22Rv1 (cell line): ENCODE measurements around the gene RPS6KB2.

Experiments used
- H3K27ac ChIP-seq: fragments of 450-650 bp; 2 replicates; pipeline ENCODE4 v1.5.1; 2017
- ZFX ChIP-seq: fragments of 450-650 bp; IDR thresholded peaks from 2 replicates; pipeline ENCODE4 v1.6.1; 2017; ENCODE audit warnings: antibody characterized with exemption, borderline replicate concordance
- TF ChIP-seq, protein P1 (sequence below): fragments of 450-650 bp; IDR thresholded peaks from 2 replicates; pipeline ENCODE4 v1.5.1; 2017; ENCODE audit warnings: mild to moderate bottlenecking

Gene RPS6KB2

DNA sequence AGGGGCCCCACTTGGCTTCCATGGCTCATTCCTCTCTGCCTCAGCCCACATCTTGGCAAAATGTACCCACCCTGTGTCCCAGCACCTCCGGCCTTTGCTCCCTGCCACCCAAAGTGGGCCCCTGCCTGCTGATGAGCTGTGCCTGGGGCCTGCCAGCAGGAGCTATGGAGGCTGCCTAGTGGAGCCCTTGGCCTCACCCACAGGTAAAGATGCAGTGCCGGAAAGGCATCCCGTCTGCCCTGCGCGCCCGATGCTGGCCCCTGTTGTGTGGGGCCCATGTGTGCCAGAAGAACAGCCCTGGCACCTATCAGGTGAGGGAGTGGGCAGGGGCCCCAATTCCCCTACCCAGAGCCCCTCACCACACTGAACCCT is 23.1 kb upstream of the RPS6KB2 start:
- TF ChIP-seq, protein P1, sequence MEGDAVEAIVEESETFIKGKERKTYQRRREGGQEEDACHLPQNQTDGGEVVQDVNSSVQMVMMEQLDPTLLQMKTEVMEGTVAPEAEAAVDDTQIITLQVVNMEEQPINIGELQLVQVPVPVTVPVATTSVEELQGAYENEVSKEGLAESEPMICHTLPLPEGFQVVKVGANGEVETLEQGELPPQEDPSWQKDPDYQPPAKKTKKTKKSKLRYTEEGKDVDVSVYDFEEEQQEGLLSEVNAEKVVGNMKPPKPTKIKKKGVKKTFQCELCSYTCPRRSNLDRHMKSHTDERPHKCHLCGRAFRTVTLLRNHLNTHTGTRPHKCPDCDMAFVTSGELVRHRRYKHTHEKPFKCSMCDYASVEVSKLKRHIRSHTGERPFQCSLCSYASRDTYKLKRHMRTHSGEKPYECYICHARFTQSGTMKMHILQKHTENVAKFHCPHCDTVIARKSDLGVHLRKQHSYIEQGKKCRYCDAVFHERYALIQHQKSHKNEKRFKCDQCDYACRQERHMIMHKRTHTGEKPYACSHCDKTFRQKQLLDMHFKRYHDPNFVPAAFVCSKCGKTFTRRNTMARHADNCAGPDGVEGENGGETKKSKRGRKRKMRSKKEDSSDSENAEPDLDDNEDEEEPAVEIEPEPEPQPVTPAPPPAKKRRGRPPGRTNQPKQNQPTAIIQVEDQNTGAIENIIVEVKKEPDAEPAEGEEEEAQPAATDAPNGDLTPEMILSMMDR, result no peak
- no peak for TF ChIP-seq ZFX
- H3K27ac ChIP-seq, result no peak overlapping the region

DNA sequence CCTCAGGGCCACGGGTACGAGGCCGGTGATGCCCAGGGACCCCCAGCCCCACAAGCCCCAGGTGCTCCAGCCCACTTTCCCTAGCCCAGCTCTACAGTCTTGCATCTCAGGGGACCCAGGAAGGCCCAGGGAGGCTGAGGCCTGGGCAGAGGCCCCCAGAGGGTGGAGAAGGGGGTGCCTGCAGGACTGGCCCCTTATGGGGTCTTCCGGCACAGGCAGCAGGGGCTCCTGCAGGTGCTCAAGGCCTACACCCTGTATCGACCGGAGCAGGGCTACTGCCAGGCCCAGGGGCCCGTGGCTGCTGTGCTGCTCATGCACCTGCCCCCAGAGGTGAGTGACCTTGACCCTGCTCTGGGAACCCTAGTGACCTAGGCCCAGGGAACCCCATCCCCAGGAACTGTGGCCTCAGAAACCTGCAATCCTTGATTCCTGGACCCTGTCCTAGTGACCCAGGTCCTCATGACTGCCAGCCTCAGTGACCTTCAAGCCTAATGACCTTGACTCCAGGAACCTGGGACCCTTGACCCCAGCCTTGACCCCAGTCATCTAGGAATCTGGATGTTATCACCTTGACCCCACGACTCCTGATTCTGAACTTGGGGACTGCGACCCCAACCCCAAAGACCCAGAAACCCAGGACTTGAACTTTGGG is 22.5 kb upstream of the RPS6KB2 start:
- TF ChIP-seq, protein P1, result no peak
- TF ChIP-seq ZFX, result no peak
- H3K27ac ChIP-seq, result no peak overlapping the region

DNA sequence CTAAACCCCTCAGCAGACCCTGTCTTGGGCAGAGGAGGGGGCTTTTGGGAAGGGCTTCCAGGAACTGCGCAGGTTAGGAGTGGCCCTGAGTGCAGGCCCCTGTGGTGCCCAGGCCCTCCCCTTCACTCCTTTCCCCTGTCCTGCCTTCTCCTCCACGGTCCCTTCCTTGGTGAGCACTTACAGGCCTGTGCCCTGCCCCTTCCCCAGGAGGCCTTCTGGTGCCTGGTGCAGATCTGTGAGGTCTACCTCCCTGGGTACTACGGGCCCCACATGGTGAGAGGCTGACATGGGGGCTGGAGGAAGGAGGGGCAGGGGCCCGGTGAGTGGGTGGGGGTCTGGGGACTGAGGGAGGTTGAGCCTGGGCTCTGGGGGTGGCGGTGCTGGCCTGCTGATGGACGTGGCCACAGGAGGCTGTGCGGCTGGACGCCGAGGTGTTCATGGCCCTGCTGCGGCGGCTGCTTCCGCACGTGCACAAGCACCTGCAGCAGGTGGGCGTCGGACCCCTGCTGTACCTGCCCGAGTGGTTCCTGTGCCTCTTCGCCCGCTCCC is 21.8 kb upstream of the RPS6KB2 start:
- H3K27ac ChIP-seq, result no peak overlapping the region

DNA sequence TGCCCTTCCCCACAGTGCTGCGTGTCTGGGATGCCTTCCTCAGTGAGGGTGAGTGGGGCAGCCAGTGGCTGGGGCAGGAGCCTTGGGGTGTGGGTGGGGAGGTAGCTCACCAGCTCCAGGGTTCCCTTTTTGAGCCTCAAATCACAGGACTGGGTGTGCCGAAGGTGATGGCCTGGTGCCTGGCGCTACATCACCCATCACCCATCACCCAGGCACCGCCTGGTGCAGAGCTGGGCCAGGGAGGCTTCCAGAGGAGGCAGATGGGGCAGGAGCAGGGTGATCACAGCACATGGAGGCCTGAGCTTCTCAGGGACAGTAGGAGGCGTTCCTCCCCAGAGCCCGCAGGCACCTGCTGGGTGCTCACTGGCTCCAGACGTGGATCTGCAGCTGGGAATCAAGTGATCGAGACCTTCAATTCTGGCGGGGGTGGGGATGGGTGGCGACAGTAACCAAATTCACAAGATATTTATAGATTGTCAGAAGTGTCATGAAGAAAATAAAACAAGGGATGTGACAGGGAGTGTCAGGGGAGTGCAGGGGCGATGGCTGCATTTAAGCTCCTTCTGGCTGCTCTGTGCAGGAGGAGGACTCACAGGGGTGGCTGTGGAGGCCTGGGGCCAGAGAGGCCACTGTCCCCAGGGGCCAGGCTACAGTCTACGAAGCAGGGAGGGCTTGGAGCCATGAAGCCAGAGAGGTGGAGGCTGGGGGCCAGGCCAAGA is 21.2 kb upstream of the RPS6KB2 start:
- H3K27ac ChIP-seq, result no peak overlapping the region
- no peak for TF ChIP-seq ZFX
- TF ChIP-seq, protein P1, result 0 out of 2 replicates have a peak, but pooled peaks have one; percentile 5

More for the DNA sequence above, 21.8 kb upstream of the RPS6KB2 start:
- TF ChIP-seq ZFX, result no peak
- TF ChIP-seq, protein P1, result no peak

DNA sequence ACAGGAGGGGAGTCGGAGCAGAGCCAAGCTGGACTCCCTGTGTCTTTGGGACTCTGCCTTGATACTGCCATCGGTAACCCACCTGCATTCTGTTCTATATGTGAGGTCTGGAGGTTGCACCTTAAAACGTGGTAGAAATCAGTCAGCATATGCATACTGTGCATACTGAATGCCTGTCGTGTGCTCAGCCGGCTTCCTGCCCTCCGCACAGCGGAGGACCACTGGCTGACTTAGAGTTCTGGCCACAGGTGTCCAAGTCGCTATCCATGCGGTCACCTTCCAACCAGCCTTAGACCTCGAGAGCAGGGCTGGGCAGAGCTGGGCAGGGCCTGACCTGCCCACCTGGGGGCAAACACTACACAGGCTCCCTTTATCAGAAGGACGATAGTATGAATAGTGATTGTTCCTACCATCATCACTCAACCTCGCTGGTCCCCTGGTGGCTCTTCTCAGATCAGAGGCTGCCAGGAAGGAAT is 20.6 kb upstream of the RPS6KB2 start:
- TF ChIP-seq, protein P1, result no peak
- no peak for TF ChIP-seq ZFX
- H3K27ac ChIP-seq, result no peak overlapping the region

DNA sequence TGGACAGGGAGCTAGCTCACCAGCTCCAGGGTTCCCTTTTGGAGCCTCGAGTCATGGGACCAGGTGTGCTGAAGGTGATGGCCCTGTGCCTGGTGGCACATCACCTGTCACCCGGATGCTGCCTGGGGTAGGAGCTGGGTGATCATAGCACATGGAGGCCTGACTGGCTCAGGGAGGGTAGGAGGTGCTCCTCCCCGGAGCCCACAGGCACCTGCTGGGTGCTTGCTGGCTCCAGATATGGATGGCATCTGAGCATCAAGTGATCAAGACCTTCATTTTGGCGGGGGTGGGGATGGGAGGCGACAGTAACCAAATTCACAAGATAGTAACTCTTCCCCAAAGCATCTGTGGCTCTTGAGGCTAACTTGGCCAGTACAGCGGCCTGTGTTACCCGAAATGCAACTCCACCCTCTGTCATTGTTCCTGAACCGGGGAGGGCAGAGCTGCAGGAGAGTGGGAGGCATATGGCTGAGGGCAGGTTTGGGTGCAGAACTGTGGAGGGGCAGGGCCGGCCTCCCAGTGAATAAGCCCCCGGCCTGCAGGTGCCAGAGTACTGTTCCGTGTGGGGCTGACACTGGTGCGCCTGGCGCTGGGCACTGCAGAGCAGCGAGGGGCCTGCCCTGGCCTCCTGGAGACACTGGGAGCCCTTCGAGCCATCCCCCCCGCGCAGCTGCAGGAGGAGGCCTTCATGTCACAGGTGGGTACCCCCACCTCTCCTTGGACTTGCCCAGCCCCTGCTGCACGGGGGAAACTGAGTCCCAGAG is 19.7 kb upstream of the RPS6KB2 start:
- H3K27ac ChIP-seq, result no peak overlapping the region

More for the DNA sequence above, 19.7 kb upstream of the RPS6KB2 start:
- TF ChIP-seq, protein P1, result no peak
- no peak for TF ChIP-seq ZFX
